ENCODE data around the gene EIF3CL.
"Not testable (repeated sequence)": the region's sequence is repeated elsewhere in the genome, so short reads cannot be mapped to it uniquely, and the experiment has no call there.

EIF3CL gene, protein sequence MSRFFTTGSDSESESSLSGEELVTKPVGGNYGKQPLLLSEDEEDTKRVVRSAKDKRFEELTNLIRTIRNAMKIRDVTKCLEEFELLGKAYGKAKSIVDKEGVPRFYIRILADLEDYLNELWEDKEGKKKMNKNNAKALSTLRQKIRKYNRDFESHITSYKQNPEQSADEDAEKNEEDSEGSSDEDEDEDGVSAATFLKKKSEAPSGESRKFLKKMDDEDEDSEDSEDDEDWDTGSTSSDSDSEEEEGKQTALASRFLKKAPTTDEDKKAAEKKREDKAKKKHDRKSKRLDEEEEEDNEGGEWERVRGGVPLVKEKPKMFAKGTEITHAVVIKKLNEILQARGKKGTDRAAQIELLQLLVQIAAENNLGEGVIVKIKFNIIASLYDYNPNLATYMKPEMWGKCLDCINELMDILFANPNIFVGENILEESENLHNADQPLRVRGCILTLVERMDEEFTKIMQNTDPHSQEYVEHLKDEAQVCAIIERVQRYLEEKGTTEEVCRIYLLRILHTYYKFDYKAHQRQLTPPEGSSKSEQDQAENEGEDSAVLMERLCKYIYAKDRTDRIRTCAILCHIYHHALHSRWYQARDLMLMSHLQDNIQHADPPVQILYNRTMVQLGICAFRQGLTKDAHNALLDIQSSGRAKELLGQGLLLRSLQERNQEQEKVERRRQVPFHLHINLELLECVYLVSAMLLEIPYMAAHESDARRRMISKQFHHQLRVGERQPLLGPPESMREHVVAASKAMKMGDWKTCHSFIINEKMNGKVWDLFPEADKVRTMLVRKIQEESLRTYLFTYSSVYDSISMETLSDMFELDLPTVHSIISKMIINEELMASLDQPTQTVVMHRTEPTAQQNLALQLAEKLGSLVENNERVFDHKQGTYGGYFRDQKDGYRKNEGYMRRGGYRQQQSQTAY

GRCh38 chr16:28403220-28404072 lies at the start of gene EIF3CL:
Gene EIF3CL, minus strand, starts transcription at chr16:28403841. Its CDS starts 223 bp downstream, at chr16:28403618.
- DNase-seq: not testable (repeated sequence)

DNA sequence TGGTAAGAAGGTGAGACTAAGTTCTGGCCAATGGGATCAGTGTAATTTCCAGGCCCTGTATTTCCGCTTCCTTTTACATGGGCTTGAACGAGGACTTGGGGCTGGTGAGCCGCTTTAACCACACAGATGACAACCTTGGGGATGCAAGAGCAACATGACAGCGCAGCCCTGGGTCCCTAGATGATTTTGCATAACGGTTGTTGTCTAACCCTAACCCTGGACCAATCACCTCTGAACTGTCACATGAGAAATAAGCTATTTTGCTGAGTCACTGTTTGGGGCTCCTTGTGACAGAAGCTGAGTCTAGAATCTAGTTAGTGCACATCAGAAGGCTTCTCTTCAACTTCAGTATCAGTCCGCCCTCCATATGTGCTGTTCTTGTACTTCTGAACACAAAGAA lies 43.4 kb upstream of the EIF3CL start:
- DNase-seq: not testable (repeated sequence)

GRCh38 chr16:28446388-28446787 lies 42.7 kb upstream of the EIF3CL start:
- not testable (repeated sequence) for DNase-seq

DNA sequence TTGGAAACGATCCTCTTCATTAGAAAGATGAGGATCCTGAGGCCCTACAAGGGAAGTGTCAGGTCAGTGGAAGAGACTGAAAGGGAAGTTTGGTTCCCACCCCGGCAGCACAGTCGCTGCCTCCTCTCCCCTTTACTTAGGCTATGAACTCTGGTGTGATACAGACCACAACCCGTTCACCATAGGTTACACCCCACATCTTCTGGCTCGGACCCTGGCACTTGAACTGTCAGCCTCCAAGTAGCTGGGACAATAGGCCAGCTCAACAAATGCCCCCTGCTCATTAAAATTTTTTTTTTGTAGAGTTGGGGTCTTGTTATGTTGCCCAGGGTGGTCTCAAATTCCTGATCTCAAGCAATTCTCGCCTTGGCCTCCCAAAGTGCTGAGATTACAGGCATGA lies 40.3 kb upstream of the EIF3CL start:
- not testable (repeated sequence) for DNase-seq

- not testable (repeated sequence) for DNase-seq
Measured at GRCh38 chr16:28438899-28439298, 35.3 kb upstream of the EIF3CL start.

- DNase-seq: not testable (repeated sequence)
Measured at GRCh38 chr16:28435340-28435739, 31.7 kb upstream of the EIF3CL start.

DNA sequence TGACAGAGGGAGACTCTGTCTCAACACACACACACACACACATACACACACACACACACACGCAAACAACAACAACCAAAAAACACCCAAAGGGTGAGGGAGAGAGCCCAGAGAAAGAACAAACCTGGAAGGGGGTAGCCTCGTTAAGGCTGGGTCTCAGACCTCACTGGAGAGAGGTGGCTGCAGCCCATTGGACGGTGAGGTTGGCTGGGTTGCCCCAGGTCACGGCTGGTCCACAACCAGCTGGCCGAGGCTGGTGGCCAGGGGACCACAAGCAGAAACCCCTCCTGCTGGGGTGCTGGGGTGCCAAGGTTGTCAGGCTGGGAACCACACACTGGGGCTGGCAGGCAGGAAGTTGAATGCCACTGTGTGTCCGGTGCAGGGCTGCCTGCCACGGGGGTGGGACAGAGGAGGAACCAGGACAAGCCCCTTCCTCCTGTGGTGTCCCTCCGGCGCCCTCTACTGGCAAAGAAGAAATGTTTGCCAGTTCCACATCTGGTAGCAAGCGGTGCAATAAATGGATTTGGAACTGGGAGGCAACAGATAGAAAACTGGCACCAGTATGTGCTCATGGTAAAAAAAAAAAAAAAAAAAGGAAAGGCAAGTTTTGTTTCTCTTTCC lies 22.5 kb upstream of the EIF3CL start:
- not testable (repeated sequence) for DNase-seq

- not testable (repeated sequence) for DNase-seq
Measured at GRCh38 chr16:28421071-28421750, 17.6 kb upstream of the EIF3CL start.

- DNase-seq: not testable (repeated sequence)
Measured at GRCh38 chr16:28417033-28417432, 13.4 kb upstream of the EIF3CL start.

GRCh38 chr16:28414530-28414929 lies 10.9 kb upstream of the EIF3CL start:
- DNase-seq: not testable (repeated sequence)

GRCh38 chr16:28413585-28413984 lies 9.9 kb upstream of the EIF3CL start:
- DNase-seq: not testable (repeated sequence)

GRCh38 chr16:28392054-28392453 lies 11.6 kb downstream of the EIF3CL start:
- DNase-seq: not testable (repeated sequence)

- not testable (repeated sequence) for DNase-seq
Measured at GRCh38 chr16:28382177-28382867, 21.3 kb downstream of the EIF3CL start.

DNA sequence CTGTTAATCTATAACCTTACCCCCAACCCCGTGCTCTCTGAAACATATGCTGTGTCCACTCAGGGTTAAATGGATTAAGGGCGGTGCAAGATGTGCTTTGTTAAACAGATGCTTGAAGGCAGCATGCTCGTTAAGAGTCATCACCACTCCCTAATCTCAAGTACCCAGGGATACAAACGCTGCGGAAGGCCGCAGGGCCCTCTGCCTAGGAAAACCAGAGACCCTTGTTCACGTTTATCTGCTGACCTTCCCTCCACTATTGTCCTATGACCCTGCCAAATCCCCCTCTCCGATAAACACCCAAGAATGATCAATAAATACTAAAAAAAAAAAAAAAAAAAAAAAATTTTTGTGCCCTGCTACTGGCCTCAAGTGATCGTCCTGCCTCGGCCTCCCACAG lies 25.8 kb downstream of the EIF3CL start:
- not testable (repeated sequence) for DNase-seq

DNA sequence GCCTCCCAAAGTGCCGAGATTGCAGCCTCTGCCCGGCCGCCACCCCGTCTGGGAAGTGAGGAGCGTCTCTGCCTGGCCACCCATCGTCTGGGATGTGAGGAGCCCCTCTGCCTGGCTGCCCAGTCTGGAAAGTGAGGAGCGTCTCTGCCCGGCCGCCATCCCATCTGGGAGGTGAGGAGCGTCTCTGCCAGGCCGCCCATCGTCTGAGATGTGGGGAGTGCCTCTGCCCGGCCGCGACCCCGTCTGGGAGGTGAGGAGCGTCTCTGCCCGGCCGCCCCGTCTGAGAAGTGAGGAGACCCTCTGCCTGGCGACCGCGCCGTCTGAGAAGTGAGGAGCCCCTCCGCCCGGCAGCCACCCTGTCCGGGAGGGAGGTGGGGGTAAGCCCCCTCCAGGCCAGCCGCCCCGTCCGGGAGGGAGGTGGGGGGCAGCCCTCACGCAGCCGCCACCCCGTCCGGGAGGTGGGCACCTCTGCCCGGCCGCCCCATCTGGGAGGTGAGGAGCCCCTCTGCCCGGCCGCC lies 26.5 kb downstream of the EIF3CL start:
- not testable (repeated sequence) for DNase-seq

DNA sequence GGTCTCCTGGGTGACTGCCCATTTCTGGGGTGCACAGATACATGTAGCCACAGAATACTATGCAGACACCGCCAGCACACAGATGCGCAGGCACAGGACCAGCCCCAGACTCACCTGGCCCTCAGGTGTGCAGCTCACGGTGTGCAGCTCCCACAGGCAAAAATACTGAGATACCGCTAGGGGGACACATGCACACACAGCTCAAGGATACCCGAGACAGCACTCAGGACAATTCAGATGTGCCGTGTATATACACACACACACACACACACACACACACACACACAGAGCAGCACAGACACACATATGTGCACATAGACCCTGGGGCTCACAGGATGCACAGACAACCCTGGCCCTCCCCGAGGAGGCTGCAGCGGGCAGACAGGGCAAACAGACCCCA lies 28.5 kb downstream of the EIF3CL start:
- not testable (repeated sequence) for DNase-seq

DNA sequence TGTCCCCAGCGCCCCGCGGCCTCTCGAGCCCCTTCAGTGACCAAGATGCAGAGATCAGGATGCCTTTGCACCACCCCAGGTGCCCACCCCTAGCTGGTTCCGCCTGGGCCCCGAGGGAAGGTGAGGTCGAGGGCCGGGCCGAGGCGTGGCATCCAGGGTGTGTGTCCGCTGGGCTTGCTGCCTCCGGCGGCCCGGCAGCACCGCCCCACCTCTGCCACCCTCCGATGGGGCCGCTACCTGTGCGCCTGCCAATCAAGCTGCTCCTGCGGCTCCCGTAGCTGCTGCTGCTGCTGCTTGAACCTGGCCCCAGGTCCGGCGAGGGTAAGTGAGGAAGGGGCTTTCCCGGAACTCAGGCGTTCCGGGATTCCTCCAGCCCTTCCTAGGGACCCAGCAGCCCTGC lies 29.4 kb downstream of the EIF3CL start:
- not testable (repeated sequence) for DNase-seq

DNA sequence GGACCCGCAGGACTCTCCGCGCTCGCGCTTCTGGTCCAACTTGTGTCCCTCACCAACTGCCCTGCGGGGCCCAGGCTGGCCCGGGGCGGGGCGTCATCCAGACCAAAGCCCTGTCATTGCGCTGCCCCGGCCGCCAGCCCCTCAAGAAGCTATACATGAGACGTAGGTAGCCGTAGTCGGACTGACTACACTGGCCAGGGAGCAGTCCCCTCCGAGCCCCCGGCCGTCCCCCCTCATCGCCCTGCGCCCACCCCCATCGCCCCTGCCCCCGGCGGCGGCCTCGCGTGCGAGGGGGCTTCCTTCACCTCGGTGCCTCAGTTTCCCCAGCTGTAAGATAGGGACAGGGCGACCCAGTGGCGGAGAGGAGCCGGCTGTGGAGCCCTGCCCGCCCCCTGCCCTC lies 35.7 kb downstream of the EIF3CL start:
- not testable (repeated sequence) for DNase-seq

GRCh38 chr16:28364268-28365173 lies 39.1 kb downstream of the EIF3CL start:
- not testable (repeated sequence) for DNase-seq
